PC-9 (cell line): Measurements from ENCODE around the gene ADSS1. TPM values are rescaled to one million over a fixed set of nuclear protein-coding genes. Genes with fewer than 3 reads are reported as not detected.
A peak's percentile ranks its signal among the peaks of the same experiment; 100 is the strongest.

Experiments
- BruUV-seq: library from RNA; stranded (reverse); fragments of 400-500 nt; replicated peaks from 2 replicates; lab custom pipeline; 2021; lab: Mats Ljungman, UMichigan
- CTCF ChIA-PET: fragments of 300-600 bp; sonication (Branson Sonifier 250); formaldehyde crosslinking; loops from one replicate; lab custom pipeline; 2022; ENCODE audit warnings: antibody characterized with exemption; lab: Charles Lee
- POLR2A ChIA-PET: fragments of 300-600 bp; sonication (Branson Sonifier 250); formaldehyde crosslinking; loops from one replicate; lab custom pipeline; 2022; ENCODE audit warnings: antibody characterized with exemption; ENCODE audit not compliant: unreplicated experiment; lab: Charles Lee
- DNase-seq, 2 experiments: peaks; one replicate each; pipeline versions ENCODE4 v3.0.0 to v3.0.0-alpha.2; 2015 to 2022; ENCODE audit warnings: mixed read lengths in 1 of 2
- H2AFZ ChIP-seq: fragments of 200-600 bp; sonication (generic); 2 replicates; pipeline ENCODE4 v1.8.1; 2017; ENCODE audit warnings: antibody characterized with exemption
- H3F3A ChIP-seq: fragments of 200-600 bp; sonication (generic); 2 replicates; pipeline ENCODE4 v1.8.1; 2017; ENCODE audit warnings: antibody characterized with exemption, mild to moderate bottlenecking, low read depth; ENCODE audit not compliant: insufficient read depth
- H3K27ac ChIP-seq: fragments of 200-600 bp; sonication (generic); 2 replicates; pipeline ENCODE4 v1.6.1; 2016; ENCODE audit warnings: mixed run types
- H3K27me3 ChIP-seq: fragments of 200-600 bp; sonication (generic); 2 replicates; pipeline ENCODE4 v1.6.1; 2016; ENCODE audit warnings: low read depth, mixed run types; ENCODE audit not compliant: insufficient read depth
- H3K36me3 ChIP-seq: fragments of 200-600 bp; sonication (generic); 2 replicates; pipeline ENCODE4 v1.6.1; 2016; ENCODE audit warnings: low read depth, mixed run types
- H3K4me1 ChIP-seq: fragments of 200-600 bp; sonication (generic); replicated peaks from 2 replicates; pipeline ENCODE4 v1.6.1; 2016; ENCODE audit warnings: mixed run types; ENCODE audit not compliant: insufficient read depth
- H3K4me2 ChIP-seq: fragments of 200-600 bp; sonication (generic); 2 replicates; pipeline ENCODE4 v1.6.1; 2017; ENCODE audit warnings: mixed run types
- H3K4me3 ChIP-seq: fragments of 200-600 bp; sonication (generic); 2 replicates; pipeline ENCODE4 v1.6.1; 2016; ENCODE audit warnings: mixed run types
- H3K79me2 ChIP-seq: fragments of 200-600 bp; sonication (generic); 2 replicates; pipeline ENCODE4 v1.6.1; 2017; ENCODE audit warnings: low read depth, mixed run types
- H3K9me2 ChIP-seq: fragments of 200-600 bp; sonication (generic); 2 replicates; pipeline ENCODE4 v1.8.1; 2017; ENCODE audit warnings: mild to moderate bottlenecking; ENCODE audit not compliant: insufficient read depth
- H3K9me3 ChIP-seq: fragments of 200-600 bp; sonication (generic); 2 replicates; pipeline ENCODE4 v1.8.1; 2016; ENCODE audit warnings: low read depth; ENCODE audit not compliant: insufficient read depth
- H4K20me1 ChIP-seq: fragments of 200-600 bp; sonication (generic); 2 replicates; pipeline ENCODE4 v1.8.1; 2017; ENCODE audit not compliant: insufficient read depth
- CTCF ChIP-seq: fragments of 200-600 bp; sonication (generic); conservative IDR thresholded peaks from 2 replicates; pipeline ENCODE4 v1.6.1; 2017; ENCODE audit warnings: mixed run types, antibody characterized with exemption, mild to moderate bottlenecking, moderate library complexity
- EZH2 ChIP-seq: fragments of 200-600 bp; sonication (generic); IDR thresholded peaks from 2 replicates; pipeline ENCODE4 v1.8.0; 2017; ENCODE audit warnings: antibody characterized with exemption, low read depth
- intact Hi-C: fragments of 100-400 bp; cut with micrococcal nuclease; formaldehyde crosslinking; loops from one replicate; pipeline ENCODE4 v1.10.0; 2022; ENCODE audit not compliant: unreplicated experiment
- total RNA-seq: library from RNA; stranded (reverse); gene quantifications from 2 replicates; pipeline ENCODE4 v1.2.3, GENCODE V29; 2021

ADSS1 gene
- total RNA-seq, 1 experiment from 2014 or later = 5.8 TPM

GRCh38 chr14:104789752-104790743 lies 66.0 kb downstream of the ADSS1 start:
- Histone ChIP-seq H3K4me1 (peaks cover 14% of the 10 kb centered on the region), H3K9me3 (no peaks in the 10 kb centered on the region), H3K27ac (no peak overlapping the region), H3K4me2 (no peak overlapping the region), H3K27me3 (no peaks in the 10 kb centered on the region), H4K20me1 (peaks cover 45% of the 10 kb centered on the region), H3F3A (no peaks in the 10 kb centered on the region), H3K79me2 (peaks cover 43% of the 10 kb centered on the region), H2AFZ (no peak overlapping the region), H3K36me3 (no peaks in the 10 kb centered on the region), H3K9me2 (no peaks in the 10 kb centered on the region), H3K4me3 (no peak overlapping the region)
- CTCF ChIA-PET = no interaction called here
- no peak for DNase-seq
- POLR2A ChIA-PET = no interaction called here
- no peak for TF ChIP-seq EZH2
- TF ChIP-seq CTCF = no peak
- BruUV-seq = no TSS peak
- intact Hi-C loops = no loop called here

GRCh38 chr14:104791425-104791824 lies 67.4 kb downstream of the ADSS1 start:
- H3K27ac ChIP-seq = no peak overlapping the region
- intact Hi-C loops = no loop called here
- H3K4me3 ChIP-seq = no peak overlapping the region
- DNase-seq = no peak
- ChIA-PET CTCF (no interaction called here), POLR2A (interaction anchor here (0.7 kb wide), 1 partner anchor 180 kb away, joined by 4 read pairs; no protein-coding TSS in a partner anchor)
- peaks cover 18% of the 10 kb centered on the region for H3K4me1 ChIP-seq
- H3F3A ChIP-seq = peaks cover 6% of the 10 kb centered on the region; the same call in 1 of the 2 replicates
- H3K9me3 ChIP-seq = no peaks in the 10 kb centered on the region
- no peaks in the 10 kb centered on the region for H3K9me2 ChIP-seq
- H3K79me2 ChIP-seq = peaks cover 43% of the 10 kb centered on the region
- no TSS peak for BruUV-seq
- H3K36me3 ChIP-seq = no peaks in the 10 kb centered on the region
- no peak overlapping the region for H2AFZ ChIP-seq
- TF ChIP-seq EZH2 (no peak), CTCF (no peak)
- H4K20me1 ChIP-seq = peaks cover 45% of the 10 kb centered on the region
- H3K4me2 ChIP-seq = no peak overlapping the region
- H3K27me3 ChIP-seq = no peaks in the 10 kb centered on the region

GRCh38 chr14:104792101-104792884 lies 68.3 kb downstream of the ADSS1 start:
- intact Hi-C loops = no loop called here
- Histone ChIP-seq H3K9me3 (no peaks in the 10 kb centered on the region), H3K4me3 (no peak overlapping the region), H2AFZ (no peak overlapping the region), H3K9me2 (no peaks in the 10 kb centered on the region), H3K4me2 (no peak overlapping the region), H3K4me1 (peaks cover 18% of the 10 kb centered on the region), H3K27ac (no peak overlapping the region), H4K20me1 (peaks cover 45% of the 10 kb centered on the region), H3K36me3 (no peaks in the 10 kb centered on the region), H3K27me3 (no peaks in the 10 kb centered on the region), H3F3A (peaks cover 15% of the 10 kb centered on the region; the same call in 1 of the 2 replicates), H3K79me2 (peaks cover 43% of the 10 kb centered on the region)
- DNase-seq = peak in 1 of 2 experiments; percentile 58
- no TSS peak for BruUV-seq
- no peak for TF ChIP-seq CTCF
- TF ChIP-seq EZH2 = no peak
- POLR2A ChIA-PET = no interaction called here
- CTCF ChIA-PET = no interaction called here
